SK-N-MC (cell line): Measurements from ENCODE around the gene ABHD2.

ENCODE experiments used
- EZH2 ChIP-seq: fragments of 200-600 bp; sonication (generic); IDR thresholded peaks from one replicate; pipeline ENCODE4 v1.6.1; 2017; ENCODE audit warnings: antibody characterized with exemption
- POLR2AphosphoS5 ChIP-seq: IDR thresholded peaks from 2 replicates; pipeline ENCODE4 v1.6.1; 2012; ENCODE audit warnings: mild to moderate bottlenecking, low read depth, low read length, borderline replicate concordance

DNA sequence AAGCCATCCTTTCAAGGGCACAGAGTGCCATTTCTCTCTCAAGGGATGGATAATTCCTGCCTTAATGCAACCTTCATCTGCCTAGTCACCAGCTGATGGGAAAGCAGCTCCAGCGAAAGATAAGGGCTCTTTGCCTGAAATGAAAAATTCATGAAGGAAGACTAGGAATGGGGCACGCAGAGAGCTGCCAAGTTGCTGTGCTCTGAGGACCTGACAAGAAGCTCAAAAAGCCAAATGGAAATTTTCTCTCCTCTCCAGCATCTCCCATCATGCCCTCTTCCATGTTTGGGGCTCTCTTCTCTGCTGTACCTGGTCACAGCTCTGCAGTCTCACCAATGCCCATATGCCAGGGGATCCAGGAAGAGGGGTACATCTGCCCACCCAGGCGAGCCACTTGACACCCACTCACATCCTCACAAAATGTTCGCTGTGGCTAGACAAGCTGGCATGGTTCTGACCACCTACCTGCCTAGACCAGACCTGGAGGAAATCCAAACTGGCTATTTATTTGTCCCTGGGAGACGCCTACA, 29.3 kb upstream of the ABHD2 start:
- no peak for TF ChIP-seq EZH2
- TF ChIP-seq POLR2AphosphoS5: no peak
